G401 (cell line): Measurements from ENCODE around the gene RAB3A. TPM values are rescaled to one million over a fixed set of nuclear protein-coding genes. Genes with fewer than 3 reads are reported as not detected.

Experiments
- DNase-seq: peaks from one replicate; pipeline ENCODE4 v3.0.0-alpha.2; 2015; ENCODE audit warnings: low spot score
- in situ Hi-C: cut with HindIII; loops from 2 replicates; pipeline ENCODE4 v1.10.0; 2016; ENCODE audit warnings: low sequenced_read_pairs, mixed read lengths
- total RNA-seq: library from RNA; depleted of rRNA; stranded (reverse); fragments of >200 nt; shearing (Covaris generic); gene quantifications from 2 replicates; pipeline ENCODE4 v1.2.3, GENCODE V29; 2014; rRNA removed

The RAB3A gene
- total RNA-seq, 1 experiment from 2014 or later = 0.14 TPM

DNA sequence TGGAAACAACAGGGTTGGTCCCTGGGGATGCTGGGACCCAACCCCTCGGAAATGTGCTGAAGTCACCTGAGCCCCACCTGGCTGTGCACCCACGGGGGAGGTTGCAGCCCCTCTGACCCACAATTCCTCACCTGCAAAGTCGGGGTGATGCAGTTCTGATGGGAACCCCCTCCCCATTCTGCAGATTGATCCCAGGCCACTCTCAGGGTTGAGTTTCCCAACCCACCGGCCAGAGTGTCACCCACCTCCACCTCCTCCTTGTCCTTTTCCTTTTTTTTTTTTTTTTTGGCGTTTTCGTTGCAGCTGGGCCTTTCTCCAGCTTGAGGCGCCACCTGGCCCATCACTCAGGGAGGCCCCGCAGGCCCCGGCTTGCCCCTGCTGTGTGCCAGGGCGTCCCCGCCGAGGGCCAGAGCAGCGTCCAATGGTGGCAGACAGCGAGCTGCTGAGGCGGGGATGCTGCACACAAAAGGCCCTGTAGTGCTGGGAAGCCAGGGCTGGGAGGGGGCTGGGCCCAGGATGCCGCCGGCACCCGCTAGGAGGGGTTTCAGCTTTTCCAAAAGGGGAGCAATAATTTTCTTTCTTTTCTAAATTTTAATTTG, 46.3 kb downstream of the RAB3A start:
- peak; percentile 41 for DNase-seq
- in situ Hi-C loops = no loop called here

DNA sequence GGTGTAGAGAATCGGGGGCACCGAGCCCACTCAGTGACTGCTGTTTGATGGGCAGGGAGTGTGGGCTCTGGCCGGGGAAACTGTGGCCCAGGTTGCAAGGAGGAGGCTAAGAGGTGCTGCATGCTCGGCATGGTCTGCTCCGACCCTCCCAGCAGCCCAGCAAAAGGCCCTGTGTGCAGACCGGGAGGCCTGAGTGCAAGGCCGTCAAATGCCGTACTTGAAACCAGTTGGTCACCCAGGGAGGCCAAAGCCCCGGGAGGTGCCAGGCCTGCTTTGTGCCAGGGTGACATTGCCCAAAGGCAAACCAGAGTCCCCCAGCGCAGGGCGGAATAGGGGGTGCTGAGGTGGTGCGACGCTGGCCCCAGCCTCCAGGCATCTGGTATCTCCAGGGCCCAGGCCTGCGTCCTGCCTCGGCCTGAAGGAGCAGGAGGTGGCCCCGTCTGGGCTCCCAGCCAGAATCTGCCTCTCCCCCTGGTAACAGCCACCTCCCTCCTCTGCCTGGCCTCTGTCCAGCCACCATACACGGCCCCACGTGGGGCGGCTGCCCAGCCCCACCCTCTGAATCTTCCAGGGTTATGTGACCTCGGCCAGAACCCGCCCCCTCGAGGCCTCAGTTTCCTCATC, 46.9 kb downstream of the RAB3A start:
- DNase-seq = peak; percentile 70
- in situ Hi-C loops = no loop called here

DNA sequence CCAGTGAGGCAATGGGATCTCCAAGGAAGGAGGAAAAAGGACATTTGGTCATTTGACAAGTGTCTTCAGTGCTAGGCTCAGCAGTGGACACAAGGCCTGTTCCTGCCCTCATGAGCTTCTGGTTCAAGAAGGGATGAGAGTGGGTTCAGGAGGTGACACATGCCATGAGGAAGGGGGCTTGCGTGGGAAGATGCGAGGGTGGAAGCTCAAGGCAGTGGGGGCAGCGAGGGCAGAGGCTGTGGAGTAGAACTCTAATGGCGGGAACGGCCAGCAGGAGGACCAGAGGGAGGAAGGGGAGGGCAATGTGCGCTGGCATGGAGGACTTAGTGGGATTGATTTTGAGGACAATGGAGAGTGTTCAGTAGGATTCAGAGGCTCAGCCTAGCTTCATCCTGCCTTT, 47.6 kb downstream of the RAB3A start:
- no peak for DNase-seq
- in situ Hi-C loops = no loop called here

DNA sequence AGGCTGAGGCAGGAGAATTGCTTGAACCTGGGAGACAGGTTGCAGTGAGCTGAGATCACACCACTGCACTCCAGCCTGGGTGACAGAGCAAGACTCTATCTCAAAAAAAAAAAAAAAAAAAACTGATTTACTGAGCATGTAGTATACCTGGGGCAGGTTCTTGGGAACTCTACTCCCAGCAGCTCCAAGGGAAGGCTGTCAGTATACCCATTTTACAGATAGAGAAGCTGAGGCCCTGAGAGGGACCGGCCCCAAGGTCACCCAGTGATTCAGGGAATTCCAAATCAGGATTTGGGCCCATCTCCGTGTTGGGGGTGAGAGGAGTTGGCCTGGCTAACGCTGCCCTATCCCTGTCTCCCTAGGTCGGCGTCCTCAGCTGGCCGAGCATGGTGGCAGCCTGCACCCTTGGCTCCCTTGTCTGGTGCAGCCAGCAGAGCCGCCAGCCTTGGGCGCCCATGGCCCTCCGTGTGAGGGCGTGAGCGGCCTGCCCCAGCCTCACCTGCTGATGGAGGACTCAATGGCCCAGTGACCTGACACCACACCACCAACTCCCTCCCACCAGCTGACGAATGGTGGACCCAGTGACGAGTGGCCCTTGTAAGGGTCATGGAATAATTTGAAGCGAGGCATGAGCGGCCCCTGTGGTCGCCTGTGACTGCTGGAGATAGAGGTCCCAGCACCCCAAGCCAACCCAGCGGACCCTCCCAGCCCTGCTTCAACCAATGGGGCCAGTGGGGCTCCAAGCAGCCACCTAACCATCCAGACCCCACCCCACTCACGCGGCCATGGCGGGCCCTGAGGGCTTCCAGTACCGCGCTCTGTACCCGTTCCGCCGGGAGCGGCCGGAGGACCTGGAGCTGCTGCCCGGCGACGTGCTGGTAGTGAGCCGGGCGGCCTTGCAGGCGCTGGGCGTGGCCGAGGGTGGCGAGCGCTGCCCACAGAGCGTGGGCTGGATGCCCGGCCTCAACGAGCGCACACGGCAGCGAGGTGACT, 48.5 kb downstream of the RAB3A start:
- DNase-seq = no peak
- in situ Hi-C loops = no loop called here

DNA sequence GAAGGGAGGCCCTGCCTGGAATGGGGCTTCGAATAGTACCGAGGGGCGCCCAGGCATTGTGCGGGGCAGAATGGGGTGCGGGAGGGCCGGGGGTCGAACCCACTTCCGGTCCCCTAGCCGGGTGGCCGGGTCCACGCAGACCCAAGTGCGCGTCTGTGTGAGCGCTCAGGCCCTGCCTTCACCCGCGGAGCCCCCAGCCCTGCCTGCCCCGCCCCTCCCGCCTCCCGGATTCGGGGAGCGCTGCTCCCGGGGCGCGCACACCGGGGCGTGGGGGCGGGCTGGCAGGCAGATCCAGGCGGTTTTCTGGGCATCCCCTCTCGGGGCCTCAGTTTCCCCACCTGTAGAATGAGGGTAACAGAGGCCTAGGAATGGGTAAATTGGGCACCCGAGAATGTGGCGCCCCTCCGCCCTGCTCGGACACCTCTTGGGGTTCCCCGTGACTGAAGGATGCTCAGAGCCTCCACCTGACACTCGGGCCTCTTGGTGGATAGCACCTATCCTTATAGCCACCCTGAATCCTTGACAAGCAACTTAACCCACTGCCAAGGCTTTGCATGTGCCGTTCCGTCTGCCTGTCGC, 50.2 kb downstream of the RAB3A start:
- no peak for DNase-seq
- in situ Hi-C loops = no loop called here

DNA sequence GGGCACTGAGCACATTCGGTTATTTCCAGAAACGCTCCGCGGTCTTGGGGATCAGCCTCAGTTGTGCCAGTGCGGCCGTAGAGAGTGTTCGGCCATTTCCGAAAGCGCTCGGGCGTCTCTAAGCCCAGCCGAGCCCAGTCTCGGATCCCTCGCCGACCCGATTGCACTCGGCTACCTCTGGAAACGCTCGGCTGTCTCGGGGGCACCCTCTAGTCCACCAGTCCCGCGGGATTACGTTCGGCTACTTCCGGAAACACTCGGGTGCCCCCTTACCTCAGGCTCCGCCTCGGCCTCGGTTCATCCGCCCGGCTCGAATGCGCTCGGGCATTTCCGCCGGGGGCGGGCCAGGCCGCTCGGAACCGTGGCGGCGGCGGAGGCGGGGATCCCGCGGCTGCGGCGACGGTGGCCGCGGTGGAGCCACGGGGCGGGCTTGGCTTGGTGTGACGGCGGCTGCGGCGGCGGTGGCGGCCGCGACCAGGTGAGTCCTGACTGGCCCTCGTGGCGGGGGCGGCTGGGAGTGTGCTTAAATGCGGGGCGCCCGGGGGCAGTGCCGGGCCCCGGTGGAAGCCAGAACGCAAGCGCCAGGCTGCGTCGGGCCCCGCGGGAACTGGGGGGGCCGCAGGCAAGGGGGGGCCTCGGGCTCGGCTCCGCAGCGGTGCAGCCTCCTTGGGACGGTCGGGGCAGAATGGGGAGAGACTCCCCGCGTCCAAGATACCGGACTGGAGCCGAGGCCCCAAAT, 50.9 kb downstream of the RAB3A start, which contains the start of gene PIK3R2:
TSS of gene PIK3R2 (plus strand) at position 347 of the 739 bp plus-strand sequence. CDS start 2,717 bp downstream, outside the sequence.
- DNase-seq = peak; percentile 99
- in situ Hi-C loops = no loop called here

DNA sequence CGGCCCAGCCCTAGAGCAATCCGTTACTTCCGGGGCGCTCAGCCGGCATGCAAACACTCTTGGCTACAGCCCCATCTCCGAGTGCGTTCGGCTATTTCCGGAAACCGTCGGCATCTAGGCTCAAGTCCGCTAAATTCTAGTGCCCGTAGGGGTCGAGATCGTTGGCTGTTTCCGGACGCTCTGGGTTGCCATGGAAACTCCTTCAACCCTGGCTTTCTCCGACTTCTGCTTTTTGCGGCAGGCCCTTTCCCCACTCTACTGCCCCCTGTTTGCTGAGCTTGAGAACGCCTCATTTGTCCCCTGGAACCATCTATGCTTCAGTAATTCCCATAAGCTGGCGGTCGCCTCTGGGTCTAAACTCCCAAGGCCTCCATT, 51.4 kb downstream of the RAB3A start:
- DNase-seq = peak; percentile 92
- in situ Hi-C loops = no loop called here

DNA sequence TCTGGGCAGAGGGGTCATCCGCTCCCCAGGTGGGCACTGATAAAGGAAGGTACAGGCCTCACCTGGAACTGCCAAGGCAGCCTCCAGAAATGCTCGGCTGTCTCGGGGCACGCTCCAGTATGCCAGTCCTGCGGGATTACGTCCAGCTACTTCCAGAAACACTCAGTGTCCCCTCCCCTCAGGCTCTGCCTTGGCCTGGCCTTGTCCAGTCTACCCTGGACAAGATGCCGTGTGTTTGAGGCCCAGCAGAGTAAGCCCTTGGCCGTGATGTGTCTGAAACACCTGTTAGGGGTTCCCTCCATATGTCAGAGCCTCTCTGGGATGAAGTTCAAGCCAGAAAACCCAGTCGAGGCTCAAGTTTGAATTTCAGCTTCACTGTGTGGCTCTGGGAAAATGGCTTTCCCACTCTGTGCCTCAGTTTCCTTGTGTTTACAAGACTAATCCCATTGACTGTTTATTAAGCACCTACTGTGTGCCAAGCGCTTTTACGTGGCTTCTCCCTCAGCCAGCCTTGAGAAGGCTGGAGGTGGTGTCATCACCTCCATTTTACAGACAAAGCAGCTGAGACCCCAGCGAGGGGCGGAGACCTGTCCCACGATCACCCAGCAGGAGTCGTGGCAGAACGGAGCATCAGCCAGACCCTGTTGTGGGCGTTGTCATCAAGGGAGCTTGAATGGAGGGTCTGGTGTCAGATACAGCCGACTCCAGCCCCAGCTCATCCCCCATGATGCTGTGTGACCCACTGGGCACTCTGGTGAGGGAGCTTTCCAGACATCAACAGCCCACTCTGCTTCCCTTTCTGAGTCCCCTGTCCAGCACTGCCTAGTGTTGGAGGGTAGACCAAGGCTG, 52.8 kb downstream of the RAB3A start:
- DNase-seq = peak; percentile 82
- in situ Hi-C loops = no loop called here

DNA sequence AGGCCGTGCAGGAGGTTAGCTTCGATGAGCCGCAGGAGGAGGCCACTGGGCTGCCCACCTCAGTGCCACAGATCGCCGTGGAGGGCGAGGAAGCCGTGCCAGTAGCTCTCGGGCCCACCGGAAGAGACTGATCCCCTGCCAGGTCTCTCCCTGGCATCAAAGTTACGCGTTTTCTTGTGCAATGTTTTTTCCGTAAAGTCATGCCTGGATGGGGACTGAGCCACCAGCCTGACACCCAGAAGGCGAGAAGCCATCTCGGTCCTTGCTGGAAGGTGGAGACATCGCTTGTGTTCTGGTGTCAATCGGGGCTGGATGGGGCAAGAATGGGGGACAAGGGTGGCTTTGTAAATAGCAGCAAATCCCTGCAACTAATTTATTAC, 54.3 kb downstream of the RAB3A start:
- in situ Hi-C loops = no loop called here

DNA sequence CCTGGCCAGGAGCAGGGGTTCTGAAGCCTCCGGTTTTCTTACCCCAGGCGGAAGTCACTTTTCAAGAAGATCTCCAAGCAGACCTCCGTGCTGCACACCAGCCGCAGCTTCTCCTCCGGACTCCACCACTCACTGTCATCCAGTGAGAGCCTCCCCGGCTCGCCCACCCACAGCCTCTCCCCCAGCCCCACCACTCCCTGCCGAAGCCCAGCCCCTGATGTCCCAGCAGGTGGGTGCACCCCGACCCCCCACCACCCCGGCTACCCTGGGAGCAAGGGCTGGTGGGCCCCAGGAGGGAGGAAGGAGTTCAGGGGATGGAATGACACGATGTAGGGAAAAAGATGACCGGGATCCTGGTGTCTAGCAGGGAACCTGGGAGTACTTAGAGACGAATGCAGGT, 56.4 kb downstream of the RAB3A start:
- DNase-seq = no peak
- in situ Hi-C loops = no loop called here

More for the DNA sequence above, 54.3 kb downstream of the RAB3A start:
- no peak for DNase-seq

Other genes with a start within 250 kb of the RAB3A start
- gene KCNN1, start 236.9 kb downstream of the RAB3A start, total RNA-seq = 13.2 and 16.0 TPM in 2 replicates
- gene ARRDC2, start 195.9 kb downstream of the RAB3A start, total RNA-seq = 19.1 and 26.0 TPM in 2 replicates
- not detected in 2 replicates for gene IL12RB1, start 117.1 kb downstream of the RAB3A start, total RNA-seq
- 1.2 and 2.6 TPM in 2 replicates for gene MAST3, start 106.3 kb downstream of the RAB3A start, total RNA-seq
- 7.9 and 31.5 TPM in 2 replicates for gene PIK3R2, start 50.9 kb downstream of the RAB3A start, total RNA-seq
- gene IFI30, start 30.2 kb downstream of the RAB3A start, total RNA-seq = 77.6 and 103 TPM in 2 replicates
- gene MPV17L2, start 10.8 kb downstream of the RAB3A start, total RNA-seq = 30.4 and 67.0 TPM in 2 replicates
- gene PDE4C, start 22.4 kb upstream of the RAB3A start, total RNA-seq = 11.1 and 17.0 TPM in 2 replicates
- gene IQCN, start 70.4 kb upstream of the RAB3A start, total RNA-seq = 0.37 and 0.47 TPM in 2 replicates
- gene JUND, start 77.6 kb upstream of the RAB3A start, total RNA-seq = 263 and 286 TPM in 2 replicates
- 539 and 749 TPM in 2 replicates for gene LSM4, start 119.0 kb upstream of the RAB3A start, total RNA-seq
- gene PGPEP1, start 136.6 kb upstream of the RAB3A start, total RNA-seq = 6.5 and 14.1 TPM in 2 replicates
- 143 and 217 TPM in 2 replicates for gene GDF15, start 182.1 kb upstream of the RAB3A start, total RNA-seq
- not detected in 2 replicates for gene LRRC25, start 193.6 kb upstream of the RAB3A start, total RNA-seq
- 272 and 351 TPM in 2 replicates for gene SSBP4, start 215.4 kb upstream of the RAB3A start, total RNA-seq
- 251 and 359 TPM in 2 replicates for gene ISYNA1, start 234.1 kb upstream of the RAB3A start, total RNA-seq